SH-SY5Y (cell line): ENCODE measurements around the gene GGN.

Source experiments
- GATA2 ChIP-seq: IDR thresholded peaks from 2 replicates; pipeline ENCODE4 v1.6.1; 2011; ENCODE audit warnings: mild to moderate bottlenecking, low read depth, low read length
- GATA3 ChIP-seq: IDR thresholded peaks from 2 replicates; pipeline ENCODE4 v1.6.1; 2011; ENCODE audit warnings: low read depth, mild to moderate bottlenecking, low read length, moderate library complexity

- TF ChIP-seq GATA2: no peak
- no peak for TF ChIP-seq GATA3
These were observed 38.1 kb upstream of the GGN start, which contains the start of gene RASGRP4 for GRCh38 chr19:38425810-38426466.
